Measurements from ENCODE around the gene ARHGAP25.

The ARHGAP25 gene

DNA sequence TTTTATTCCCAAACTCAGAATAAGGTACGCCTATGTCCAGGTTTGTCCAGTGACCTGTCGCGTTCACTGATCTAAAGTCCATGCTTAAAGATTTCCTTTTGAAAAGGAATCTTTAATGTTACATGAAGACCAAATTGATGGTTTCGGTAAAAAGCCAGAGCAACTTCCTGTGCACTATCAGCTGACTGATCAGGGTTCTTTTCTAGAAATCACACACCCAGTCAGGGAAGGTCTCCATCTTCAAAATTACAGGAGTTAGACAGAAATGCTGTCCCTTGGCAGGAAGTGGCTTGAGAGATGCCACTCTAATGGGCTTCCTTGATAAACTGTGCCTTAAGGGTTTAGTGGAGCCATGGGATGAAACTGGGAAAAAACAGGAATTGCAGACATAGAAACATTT lies 14.7 kb upstream of the ARHGAP25 start:
- DNase-seq, result peak in 2 of 6 experiments; percentile 35 to 43

DNA sequence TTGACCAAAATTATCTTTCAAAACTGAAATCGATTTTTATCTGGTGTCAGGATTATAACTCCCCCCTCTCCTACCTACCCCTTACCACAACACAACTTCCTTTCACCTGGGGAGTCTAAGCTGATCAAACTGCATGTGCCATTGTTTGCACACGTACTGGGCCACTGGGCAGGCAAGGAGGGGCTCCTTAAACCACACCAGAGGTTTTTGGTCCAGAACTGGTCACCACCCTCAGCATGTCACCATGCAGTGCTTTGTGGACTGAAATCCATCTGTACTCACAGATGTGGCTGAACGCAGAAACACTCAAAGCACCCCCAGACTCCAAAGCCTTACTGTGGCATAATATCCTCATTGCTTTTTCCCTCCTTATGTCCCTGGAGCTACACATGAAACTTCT lies 13.9 kb upstream of the ARHGAP25 start:
- no peak for DNase-seq

DNA sequence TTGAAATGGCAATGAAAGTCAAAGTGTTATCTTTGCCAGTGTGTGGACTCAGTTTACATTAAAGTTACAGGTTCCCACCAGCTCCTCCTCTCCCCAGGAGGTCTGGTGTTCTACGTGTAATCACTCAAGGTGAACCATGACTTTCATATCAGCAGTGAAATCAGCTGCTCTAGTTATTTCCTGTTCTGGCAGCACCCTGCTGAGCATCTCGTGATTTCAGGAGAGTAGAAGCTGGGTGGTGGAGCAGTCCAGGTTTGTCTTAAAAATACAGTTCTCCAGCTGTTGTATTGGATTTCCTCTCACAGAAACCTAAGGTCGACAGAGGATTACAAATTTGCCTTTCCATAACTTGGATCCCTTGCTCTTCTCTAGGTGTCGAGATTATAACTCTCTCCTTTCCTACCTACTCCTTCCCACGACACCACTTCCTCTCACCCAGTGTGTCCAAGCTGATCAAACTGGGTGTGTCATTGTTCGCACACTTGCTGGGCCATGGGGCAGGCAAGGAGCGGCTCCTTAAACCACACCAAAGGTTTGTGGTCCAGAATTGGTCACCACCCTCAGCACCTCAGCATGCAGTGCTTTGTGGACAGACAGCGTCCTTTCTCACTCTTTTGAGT lies 13.0 kb upstream of the ARHGAP25 start:
- DNase-seq, result peak in 5 of 6 experiments; percentile 33 to 60 (median 40)

DNA sequence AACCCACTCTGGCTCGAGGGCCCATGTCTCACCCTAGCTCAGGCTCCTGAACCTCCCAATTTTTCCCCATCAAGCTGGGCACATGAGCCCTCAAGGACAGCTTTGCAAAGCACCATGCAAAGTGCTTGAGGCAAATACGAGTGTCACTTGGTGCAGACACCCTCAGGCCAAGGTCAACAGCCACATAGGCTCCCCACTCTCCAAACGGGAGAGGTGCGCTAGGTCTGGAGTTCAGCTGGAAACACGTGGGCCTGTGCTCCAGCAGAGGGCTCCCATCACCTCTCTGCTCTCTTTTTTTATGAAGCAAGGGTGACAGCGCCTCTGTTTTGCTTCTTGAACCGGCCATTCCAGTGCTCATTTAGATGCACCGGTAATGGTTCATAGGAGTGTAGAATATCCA lies 11.9 kb upstream of the ARHGAP25 start:
- DNase-seq, result peak in 1 of 6 experiments; percentile 5

DNA sequence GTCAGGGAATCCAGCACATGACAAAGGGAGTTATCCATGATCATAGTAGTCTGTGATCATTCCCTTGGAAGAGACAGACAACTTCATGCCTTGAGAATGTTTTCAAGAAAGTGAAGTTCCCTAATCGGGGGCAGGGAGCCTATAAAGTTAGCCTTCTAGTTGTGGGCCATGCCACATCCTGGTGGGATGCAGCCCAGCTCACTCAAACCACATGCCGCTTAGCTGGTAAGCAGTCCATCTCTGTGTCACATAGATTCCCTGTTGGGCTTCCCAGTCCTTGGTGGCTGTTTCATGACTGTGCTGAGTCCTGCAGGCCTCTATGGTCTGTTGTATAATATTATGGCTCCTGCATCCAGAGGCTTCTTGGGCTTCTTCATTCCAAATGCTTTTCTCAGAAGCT lies 11.4 kb upstream of the ARHGAP25 start:
- DNase-seq, result no peak

DNA sequence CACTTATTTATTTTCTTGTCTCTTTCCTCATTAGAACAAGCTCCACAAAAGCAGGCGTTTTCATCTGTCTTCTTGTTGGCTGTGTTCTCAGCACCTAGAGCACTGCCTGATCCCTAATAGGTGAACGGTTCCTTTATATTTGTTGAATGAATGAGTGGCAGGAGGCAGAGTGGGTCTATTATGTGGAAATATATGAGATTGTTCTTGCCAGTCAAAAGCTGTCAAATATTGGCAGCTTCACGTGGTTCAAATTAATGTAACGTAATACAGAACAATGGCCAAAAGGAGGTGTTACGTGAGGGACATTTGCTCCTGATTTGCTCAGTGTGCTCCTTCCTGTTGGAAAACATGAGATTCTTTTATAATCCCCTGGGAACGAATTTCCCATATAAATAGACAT lies 8.5 kb upstream of the ARHGAP25 start:
- DNase-seq, result no peak

DNA sequence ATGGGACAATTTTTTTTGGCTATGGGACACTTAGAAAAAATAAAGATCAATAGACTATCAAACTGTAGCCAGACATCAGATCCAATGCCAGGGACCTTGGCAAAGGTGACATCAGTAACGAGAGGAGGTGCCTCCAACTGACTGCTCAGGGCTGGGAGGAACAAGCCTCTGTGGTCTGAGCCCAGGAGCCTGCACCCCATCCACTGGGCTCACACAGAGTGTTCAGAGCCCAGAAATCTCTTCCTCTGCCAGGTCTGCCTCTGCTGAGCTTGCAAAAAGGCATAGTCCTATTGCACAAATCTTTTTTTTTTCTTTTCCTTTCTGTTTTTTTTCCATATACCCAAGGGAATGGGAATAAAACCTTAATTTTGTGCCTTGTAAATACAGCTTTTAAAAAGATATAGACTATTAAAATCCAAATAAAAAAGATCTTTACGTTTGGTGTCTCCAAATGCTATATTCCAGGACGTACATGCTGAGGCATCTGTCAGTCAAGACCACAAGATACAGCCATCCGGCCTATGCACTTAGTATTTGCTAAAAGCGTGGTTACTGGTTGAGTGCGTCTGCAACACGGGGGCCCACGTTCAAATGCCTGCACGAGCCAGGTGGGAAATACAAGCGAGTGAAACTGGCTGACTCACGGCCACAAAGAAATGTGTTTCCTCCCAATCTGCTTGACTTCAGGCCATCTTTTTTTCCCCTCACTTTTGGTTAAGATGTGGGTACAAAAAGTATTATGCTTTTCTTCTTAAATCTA lies 7.8 kb upstream of the ARHGAP25 start:
- peak; percentile 38 to 76 (median 60) for DNase-seq

DNA sequence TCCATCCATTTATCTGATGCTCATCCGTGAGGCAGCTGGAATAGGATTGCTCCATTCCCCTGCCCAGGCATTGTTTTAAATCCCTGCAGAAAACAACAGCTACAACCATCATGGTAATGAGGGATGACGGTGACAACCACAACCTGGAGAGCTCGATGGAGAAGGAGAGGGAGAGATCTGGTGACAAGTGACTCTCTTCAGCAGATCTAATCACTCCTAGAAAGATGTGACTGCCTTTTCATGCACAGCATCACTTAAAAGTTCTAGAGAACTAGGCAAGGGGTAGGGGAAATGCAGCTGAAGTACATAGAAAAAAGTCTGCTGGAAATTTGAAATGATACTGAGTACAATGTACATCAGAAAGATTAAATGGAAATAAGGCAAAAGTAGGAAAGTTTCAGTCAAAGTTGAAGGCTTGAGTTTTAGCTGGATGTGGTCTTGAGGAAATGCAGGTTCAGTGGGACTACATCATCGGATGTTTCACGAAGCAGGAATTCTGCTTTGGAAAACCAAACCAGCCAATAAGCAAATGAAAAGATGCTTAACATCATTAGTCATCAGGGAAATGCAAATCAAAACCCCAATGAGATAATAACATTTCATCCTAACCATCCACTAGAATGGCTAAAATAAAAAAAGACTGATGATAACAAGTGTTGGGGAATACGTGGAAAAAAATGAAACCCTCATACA lies 6.8 kb upstream of the ARHGAP25 start:
- DNase-seq, result no peak

DNA sequence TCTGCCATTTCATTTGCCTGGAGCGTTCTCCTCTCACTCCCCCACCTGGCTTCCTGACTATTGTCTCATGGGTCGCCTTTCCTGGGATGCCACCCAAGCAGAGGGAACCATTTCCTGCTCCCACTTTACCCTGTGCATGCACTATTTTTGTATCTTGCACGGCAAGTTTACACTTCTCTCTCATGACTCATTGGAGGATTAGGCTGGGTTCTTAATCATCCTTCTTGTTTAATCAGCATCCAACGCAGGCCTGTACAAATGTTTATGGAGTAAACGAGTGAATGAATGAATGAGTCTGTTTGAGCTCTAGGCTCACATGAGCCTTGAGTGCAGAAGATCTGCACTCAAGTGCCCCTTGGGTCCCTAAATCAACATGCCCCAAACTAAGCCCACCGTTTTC lies 3.8 kb upstream of the ARHGAP25 start:
- no peak for DNase-seq

DNA sequence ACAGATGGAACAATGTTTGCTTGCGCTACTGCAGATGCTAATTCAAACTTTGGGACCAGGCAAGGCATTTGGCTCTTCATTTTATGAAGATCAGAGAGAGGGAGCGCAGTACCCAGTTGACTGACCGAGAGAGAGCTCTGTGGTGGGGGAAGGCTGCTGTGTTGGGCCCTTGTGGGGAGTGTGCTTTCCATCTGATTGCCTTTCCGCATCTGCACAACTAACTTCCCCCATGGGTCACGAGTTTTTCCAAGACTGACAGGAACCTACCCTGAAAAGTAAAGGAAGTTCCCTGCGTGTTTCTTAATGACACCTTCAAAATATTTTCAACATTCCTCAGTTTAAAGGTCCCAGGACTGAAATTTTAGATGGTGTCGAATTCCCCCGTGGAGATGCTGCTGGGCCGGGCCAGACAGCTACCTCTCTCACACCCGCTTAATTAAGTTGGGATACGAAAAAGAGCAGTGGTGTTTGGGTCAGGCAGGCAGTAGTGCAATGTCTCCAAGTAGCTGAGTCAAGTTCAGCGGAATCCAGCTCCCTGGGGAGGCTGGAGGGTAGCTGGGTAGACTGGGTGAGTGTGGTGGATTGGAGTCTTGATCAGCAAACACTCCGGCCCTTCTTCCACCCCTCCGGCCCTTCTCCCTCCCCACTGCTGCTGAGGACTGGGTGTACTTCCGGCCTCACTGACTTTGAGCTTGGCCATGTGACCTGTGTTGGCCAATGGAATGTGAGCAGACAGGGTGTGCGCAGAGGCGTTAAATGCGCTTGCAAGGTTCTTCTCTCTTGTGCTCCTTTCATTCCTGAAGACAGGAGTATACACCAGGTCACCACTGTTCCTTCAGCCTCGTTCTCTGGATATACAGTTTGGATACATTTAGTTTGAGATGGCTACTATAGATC lies 2.3 kb upstream of the ARHGAP25 start:
- no peak for DNase-seq

DNA sequence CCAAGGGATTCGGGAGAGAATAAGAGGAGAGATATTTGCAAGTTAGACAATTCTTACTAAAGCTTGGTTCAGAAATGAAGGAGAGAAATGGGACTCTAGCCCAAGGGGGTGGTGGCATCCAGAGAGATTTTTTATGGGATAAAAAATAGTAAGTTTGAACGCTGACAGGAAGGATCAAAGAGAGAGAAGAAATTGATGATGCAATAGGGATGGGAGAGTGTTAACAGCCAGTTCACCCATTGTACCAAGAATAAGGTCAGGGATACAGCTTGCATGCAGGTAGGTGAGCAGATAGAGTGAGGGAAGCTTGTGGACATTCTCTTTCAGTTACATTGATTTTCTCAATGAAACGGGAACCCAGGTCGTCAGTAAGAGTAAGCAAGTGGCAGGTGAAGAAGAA lies 1.2 kb upstream of the ARHGAP25 start:
- no peak for DNase-seq

DNA sequence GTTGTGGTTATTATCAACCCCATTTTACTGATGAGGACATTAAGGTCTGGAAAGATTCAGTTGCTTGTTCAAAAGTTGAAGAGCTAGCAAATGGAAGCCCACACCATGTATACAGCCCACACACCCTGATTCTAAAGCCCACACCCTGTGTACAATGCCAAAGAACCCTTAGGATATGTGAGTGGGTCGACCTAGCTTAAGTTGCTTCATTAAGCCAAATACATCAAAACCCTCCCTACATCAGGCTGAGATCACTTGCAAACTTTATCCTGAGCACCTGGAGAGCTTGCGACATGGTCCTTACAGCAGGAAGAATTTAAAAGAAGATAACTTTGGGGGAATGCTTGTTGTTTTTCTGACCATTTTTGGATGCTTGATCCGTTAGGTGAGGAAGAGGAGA lies 435 bp upstream of the ARHGAP25 start:
- DNase-seq, result no peak

DNA sequence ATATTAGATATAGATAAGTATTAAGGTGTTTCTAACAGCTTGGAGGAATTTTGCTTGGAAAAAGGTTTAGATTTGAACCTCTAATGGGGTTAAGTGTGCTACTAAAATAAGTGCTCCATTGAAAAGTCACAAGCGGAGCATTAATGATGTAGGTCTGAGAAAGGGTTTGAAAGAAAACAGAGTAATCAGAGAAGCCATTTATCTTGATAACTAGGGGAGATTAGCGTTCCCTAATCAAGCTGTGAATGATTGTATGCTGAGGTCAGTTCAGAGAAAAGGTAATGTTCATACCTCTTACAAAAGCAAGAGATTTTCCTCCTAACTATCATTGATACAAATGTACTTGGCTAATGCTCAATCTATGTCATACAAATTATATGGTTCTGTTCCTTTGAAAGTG lies 1.5 kb downstream of the ARHGAP25 start:
- DNase-seq, result no peak

DNA sequence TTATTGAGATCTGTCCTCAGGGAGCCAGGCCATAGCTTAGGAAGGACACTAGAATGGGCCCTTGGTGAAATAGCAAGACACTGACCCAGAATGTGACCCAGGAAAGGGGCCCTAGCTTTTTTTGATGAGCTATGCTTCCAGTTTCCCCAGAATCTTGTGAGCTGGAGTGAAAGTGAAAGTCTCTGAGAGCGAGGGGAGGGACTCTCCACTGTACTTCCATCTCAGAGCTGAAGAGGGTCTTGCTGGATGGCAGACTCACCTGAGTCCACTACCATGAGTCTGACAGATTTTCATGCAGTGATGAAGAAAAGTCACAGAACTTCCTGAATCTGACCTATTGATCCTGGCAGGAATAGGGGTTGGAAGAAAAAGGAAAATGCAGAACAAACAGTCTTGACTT lies 3.1 kb downstream of the ARHGAP25 start:
- DNase-seq, result peak in 5 of 6 experiments; percentile 14 to 48 (median 40)

DNA sequence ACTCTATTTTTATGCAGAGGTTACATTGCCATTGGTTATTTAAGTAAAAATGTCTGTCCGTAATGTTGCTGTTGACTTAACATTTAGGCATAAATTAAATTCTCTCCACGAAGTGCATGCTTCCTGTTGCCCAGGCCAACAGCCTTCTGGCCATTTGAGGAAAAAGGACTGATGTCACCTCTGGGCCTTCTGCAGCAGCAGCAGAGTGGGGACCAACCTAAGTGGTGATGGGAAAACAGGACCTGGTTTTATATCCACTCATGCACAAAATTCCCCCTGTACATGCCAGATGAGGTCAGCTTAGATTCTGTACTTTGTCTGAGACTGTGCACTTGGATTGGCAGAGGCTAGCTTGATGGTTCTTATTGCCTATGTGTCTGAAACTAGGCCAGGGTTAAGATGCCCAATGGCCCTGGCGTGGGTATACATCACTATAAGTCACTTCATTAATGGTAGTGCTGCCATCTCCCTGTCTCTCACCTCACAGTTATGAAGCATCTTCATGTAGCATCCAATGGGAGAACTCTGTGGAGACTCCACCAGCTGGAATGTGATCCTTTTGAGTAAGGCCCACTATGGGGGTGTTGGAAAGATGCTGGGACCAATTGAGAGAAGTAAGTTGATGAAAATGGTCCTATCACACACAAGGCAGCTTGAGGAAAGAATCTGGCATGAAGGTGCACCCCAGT lies 4.4 kb downstream of the ARHGAP25 start:
- DNase-seq, result no peak

DNA sequence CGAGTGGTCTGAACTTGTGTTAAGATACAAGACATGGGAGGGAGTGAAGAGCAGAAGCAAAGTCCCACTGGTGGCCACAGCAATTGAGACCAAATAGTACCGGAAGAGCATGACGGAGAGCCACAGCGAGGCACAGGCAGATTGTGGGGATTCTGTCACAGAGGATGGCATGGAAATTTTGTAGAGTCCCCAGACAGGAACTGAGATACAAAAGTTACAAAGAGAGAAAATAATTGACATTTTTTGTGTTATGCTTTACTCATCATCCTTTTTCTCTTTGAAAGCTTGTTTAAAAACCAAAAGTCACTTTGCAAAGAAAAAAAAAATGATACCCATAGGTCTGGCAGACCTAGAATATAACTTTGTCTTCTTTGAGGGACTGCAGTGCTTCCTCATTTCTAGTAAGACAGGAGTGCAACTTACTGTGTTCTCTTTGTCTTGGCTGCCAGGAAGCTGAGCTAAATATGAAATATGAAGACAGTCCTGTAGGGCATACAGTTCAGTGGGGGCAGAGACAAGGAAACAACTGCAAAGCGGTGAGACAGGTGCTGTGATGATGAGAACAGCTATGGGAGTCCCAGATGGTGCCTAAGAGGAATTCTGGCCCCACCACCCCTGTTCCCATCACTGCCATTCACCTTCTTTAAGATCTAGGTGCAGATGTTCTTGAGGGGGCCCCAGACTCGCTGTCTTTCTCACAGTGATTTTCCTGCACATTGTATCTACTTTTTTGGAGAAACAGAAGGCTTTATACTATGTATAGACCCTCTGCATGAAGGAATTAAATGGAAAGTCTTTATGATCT lies 5.2 kb downstream of the ARHGAP25 start:
- no peak for DNase-seq

DNA sequence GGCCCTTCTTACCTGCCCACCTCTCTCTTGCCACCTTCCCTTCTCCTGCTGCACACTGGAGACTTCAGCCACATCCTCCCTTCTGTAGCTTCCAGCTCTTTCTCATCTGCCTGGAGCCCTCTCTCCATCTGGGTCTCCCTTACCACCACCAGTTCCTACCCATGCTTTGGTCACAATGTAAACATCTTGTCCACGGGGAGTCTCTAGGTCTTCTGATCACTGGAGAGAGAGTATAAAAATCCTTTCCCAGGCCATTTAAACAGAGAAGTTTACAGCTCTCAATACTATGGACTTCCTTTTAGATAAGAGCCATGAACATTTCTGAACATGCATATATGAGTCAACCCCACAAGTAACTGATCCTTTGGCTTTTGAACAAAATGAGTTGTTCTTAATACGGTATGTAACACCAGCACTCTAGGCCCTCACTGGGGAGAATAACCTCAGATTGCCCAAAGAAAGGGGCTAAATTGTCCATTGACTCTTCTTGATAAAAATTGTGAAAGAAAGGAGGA lies 5.8 kb downstream of the ARHGAP25 start:
- DNase-seq, result no peak

DNA sequence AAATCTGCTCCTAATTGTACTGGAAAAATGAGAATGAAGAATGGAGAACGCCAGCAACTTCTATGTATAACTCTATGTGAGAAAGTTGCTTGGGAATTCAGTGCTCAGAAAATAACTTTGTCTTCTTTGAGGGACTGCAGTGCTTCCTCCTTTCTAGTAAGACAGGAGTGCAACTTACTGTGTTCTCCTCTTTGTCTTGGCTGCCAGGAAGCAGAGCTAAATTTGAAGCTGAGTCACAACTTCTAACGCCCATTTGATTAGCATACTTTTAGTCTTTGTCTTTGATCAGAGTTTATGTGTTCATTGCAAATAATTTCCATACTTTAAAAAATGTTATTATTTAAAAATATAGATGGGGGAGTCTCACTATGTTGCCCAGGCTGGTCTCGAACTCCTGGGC lies 6.6 kb downstream of the ARHGAP25 start:
- no peak for DNase-seq

DNA sequence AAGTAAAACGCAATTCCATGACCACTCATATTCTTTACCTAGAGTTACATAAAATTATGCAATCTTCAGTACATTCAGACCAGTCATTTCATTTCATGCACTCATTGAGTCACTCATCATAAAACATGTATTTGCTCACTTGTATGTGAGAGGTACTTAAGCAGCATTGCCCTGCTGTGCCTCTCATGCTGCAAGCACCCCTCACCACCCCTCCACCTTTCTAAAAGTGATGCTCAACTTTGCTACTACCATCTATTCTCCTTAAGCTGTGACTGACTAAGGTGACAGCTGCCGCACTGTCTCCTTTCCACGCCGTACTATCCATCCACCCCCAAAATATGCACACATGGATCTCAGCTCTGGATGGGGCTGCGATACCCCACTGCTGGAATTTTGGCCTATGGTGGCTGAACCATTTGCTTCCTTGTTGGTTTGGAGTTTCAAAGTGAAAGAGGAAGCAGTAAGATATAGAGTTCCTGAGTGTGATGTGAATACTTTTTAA lies 7.2 kb downstream of the ARHGAP25 start:
- no peak for DNase-seq

DNA sequence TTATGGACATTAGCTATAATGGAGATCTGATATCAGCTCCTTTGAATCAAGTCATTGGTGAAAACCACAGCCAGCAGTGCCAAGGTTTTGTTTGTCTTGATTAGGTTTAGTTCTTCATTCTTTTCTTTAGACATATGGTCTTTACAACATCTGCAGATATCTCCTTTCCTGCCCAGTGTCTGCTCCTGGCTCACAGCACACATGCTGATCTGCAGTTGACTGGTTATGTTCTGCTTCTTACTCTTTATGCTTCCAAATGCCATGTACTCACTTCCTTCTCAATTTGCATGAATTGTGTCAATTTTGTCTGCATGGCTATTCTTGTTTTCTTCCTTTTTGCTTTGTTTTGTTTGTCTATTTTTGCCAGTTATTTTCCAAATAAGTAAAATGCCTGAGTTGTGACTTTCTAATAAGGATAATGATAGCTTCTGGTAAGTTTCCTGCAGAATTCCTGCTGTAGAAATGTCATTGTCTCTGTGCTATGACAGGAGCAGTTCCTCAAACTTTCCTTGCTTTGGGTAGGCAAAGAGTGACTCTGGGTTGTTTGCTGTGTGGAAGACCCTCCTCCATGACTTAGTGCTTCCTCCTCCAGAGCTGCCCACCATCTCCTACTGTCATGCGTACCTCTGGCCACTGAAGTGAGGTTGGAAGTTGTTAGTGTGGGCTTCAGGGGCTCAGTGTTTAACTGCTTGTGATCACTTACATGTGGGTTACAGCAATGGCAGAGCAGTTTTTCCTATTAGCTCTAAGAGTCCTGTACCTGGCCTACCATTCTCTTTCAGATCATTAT lies 8.2 kb downstream of the ARHGAP25 start:
- DNase-seq, result no peak

Measured in stimulated activated naive CD4-positive, alpha-beta T cell (primary cell).